RWPE1 (cell line): ENCODE data around the gene ALG14.
A peak's percentile ranks its signal among the peaks of the same experiment; 100 is the strongest.

Experiments
- CTCF ChIA-PET: fragments of 350-600 bp; sonication (Branson Sonifier 250); formaldehyde crosslinking; extraction: SDS; loops from one replicate; lab custom pipeline; 2021; lab: Yijun Ruan, JAX
- POLR2A ChIA-PET: fragments of 400-600 bp; formaldehyde crosslinking; extraction: SDS; loops from one replicate; lab custom pipeline; 2020; ENCODE audit warnings: antibody characterized with exemption; ENCODE audit not compliant: low non-redundant PET; lab: Yijun Ruan, JAX
- DNase-seq: peaks from one replicate; pipeline ENCODE4 v3.0.0; 2012; ENCODE audit warnings: low spot score
- H3K27ac ChIP-seq: fragments of 450-650 bp; 2 replicates; pipeline ENCODE4 v1.5.1; 2017
- TF ChIP-seq, protein P1 (sequence below): fragments of 450-650 bp; conservative IDR thresholded peaks from 2 replicates; pipeline ENCODE4 v1.5.1; 2017; ENCODE audit warnings: low read depth, mild to moderate bottlenecking

ALG14 gene

DNA sequence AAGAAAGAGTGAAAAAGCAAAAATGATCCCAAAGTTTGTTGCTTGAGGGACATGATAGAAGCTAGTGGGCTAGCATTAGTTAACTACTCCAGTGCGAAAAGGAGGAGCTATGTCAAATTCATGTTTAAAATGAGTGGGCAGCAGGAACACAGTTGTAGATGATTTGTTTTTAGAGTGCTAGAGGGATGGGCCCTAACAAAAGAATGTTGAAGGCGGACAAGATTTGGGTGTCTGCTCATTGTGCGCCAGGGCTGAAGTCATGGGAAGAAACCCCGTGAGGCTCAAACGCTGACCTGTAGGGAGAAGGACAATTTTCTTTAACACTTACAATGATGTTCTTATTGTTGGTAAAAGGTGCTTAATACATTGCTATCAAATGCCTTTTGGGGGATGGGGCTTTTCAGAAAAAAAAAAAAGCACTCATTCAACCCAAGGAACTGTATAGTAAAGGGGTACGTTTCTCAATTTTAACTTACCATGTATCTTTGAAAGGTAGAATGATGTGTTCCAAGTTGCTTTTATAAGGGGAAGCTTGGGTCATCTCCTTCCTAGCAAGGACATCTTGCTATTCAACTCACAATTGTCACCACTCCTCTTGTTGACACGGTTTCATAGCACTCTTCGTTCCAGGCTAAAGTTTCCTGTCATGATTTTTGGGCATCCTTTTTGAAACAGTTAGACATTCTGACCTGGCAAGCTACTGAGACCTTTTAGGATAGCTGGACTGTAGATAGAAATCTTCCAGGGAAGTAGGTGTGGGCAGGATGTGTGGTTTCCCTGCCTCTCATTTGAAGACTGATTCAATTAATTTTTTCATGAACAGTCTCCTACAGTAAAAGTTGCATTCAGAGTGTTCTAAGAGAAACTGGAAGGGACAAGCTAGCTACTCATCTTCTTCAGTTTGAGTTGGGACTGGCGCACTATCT, 92.8 kb downstream of the ALG14 start:
- TF ChIP-seq, protein P1, sequence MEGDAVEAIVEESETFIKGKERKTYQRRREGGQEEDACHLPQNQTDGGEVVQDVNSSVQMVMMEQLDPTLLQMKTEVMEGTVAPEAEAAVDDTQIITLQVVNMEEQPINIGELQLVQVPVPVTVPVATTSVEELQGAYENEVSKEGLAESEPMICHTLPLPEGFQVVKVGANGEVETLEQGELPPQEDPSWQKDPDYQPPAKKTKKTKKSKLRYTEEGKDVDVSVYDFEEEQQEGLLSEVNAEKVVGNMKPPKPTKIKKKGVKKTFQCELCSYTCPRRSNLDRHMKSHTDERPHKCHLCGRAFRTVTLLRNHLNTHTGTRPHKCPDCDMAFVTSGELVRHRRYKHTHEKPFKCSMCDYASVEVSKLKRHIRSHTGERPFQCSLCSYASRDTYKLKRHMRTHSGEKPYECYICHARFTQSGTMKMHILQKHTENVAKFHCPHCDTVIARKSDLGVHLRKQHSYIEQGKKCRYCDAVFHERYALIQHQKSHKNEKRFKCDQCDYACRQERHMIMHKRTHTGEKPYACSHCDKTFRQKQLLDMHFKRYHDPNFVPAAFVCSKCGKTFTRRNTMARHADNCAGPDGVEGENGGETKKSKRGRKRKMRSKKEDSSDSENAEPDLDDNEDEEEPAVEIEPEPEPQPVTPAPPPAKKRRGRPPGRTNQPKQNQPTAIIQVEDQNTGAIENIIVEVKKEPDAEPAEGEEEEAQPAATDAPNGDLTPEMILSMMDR: no peak
- no peak for DNase-seq
- ChIA-PET CTCF (interaction anchor here (0.6 kb wide), 1 partner anchor 1567 kb away, joined by 3 read pairs; no protein-coding TSS in a partner anchor), POLR2A (no interaction called here)
- no peak overlapping the region for H3K27ac ChIP-seq

DNA sequence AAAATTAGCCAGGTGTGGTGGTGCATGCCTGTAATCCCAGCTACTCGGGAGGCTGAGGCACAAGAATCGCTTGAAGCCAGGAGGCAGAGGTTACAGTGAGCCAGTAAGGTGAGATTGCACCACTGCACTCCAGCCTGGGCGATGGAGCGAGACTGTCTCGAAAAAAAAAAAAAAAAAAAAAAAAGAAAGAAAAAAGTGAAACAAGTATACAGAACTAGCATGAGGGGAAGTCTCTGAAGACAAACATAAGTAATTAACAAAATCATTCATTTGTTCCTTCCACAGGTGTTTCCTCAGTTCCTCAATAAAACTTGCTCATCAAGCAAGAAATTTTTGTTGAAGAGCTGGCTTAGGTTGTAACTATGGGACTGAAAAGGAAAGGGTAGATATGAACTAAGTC, 93.6 kb downstream of the ALG14 start:
- CTCF ChIA-PET: interaction anchor here (0.6 to 0.7 kb wide), 2 partner anchors 140 to 1568 kb away, joined by 3 read pairs; no protein-coding TSS in a partner anchor
- H3K27ac ChIP-seq: no peak overlapping the region
- POLR2A ChIA-PET: no interaction called here
- DNase-seq: no peak
- TF ChIP-seq, protein P1: no peak

DNA sequence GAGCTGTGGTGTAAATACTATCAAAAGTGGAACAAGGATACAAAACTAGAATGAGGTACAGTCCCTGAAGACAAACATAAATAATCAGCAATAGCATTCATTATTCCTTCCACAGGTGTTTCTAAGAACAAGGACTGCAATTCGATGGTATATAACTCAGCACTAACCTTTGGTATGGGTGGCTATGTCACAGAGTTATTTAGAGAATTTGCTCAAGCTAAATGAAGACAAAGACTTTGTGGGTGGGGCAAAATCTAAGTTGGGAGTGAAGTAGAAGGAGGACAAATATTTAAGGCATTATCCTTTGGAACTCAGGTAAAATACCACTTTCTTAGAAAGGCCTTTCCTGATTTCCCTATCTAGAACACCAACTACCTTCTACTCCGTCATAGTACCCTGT, 94.3 kb downstream of the ALG14 start:
- TF ChIP-seq, protein P1: no peak
- DNase-seq: no peak
- ChIA-PET POLR2A (no interaction called here), CTCF (interaction anchor here (0.6 to 0.7 kb wide), 3 partner anchors 63 to 1881 kb away, joined by 3 to 4 read pairs (median 3); no protein-coding TSS in a partner anchor)
- H3K27ac ChIP-seq: no peak overlapping the region

DNA sequence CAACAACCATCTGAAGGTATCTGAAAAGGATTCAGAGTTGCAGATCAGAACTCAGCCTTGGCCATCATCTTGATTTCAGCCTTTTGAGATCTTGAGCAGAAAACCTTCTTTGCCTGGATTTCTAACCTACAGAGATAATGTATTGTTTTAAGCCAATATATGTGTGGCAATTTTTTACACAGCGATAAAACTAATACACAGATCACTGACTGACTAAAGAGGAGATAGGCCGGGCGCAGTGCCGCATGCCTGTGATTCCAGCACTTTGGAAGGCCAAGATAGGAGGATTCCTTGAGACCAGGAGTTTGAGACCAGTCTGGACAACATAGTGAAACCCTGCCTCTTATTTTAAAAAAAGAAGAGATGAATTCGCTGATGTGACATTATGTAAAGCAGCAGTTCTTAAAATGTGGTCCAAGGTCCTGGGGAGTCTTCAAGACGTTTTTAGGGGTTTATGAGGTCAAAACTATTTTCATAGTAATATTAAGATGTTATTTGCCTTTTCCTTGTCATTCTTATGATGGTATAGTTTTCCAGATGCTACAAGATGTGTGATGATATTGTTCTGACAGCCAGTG, 95.7 kb downstream of the ALG14 start:
- TF ChIP-seq, protein P1: no peak
- ChIA-PET POLR2A (interaction anchor here (0.6 kb wide), 1 partner anchor 37 kb away, joined by 3 read pairs; no protein-coding TSS in a partner anchor), CTCF (no interaction called here)
- H3K27ac ChIP-seq: no peak overlapping the region
- no peak for DNase-seq

DNA sequence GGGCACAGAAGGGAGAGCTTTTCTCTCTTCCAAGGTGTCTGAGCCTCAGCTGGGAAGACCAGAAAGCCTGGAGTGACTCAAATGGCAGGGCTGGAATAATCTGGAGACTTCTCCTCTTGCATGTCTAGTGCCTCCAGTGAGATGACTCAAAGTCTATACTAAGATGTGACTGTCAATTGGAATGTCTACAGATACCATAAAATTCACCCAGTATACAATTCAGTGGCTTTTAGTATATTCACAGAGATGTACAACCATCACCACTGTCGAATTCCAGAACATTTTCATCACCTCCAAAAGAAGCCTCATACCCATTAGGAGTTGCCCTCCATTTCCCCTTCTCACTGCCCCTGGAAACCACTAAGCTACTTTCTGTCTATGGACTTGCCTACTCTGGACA, 97.9 kb downstream of the ALG14 start:
- DNase-seq: peak; percentile 35
- H3K27ac ChIP-seq: no peak overlapping the region
- CTCF ChIA-PET: no interaction called here
- POLR2A ChIA-PET: no interaction called here
- TF ChIP-seq, protein P1: no peak

DNA sequence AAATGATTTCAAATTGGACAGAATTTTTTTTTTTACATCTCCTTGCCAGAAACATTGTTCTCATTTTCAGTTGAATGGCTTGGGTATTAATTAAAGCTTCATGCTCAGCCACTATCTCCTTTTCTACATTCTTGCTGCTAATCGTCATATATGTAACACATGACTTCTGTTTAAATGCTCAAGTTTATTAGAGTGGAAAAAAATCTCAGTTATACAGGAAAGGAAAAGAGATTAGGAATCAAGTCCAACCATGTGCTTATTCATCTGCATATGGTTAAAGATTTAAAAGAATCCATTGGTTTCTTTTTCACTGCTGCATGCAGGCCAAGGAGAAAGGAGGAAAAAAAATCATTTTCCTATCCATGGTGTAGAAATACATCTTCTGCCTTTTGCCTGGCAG, 98.5 kb downstream of the ALG14 start:
- DNase-seq: no peak
- ChIA-PET POLR2A (no interaction called here), CTCF (no interaction called here)
- TF ChIP-seq, protein P1: no peak
- no peak overlapping the region for H3K27ac ChIP-seq
